Measurements from ENCODE around the gene LACTB.

- TF ChIP-seq ZNF747 (tag by site-specific recombination; IDR thresholded peaks at IDR 0.05) (no peak), ZNF518A (tag by site-specific recombination; conservative IDR thresholded peaks at IDR 0.05; ENCODE audit: low read depth) (no peak), CTCF (tag by site-specific recombination; IDR thresholded peaks at IDR 0.05) (no peak), OSR2 (tag by site-specific recombination; IDR thresholded peaks at IDR 0.05) (no peak)
Observed at GRCh38 chr15:63124506-63124905, 2.8 kb downstream of the LACTB start.
